Kasumi-1 (cell line): ENCODE measurements around the gene SOX13.

Source experiments
- DNase-seq, 2 experiments: peaks; one replicate each; lab custom pipeline; 2025; lab: John Stamatoyannopoulos, UW

Gene SOX13

GRCh38 chr1:204065174-204065985 is 7.5 kb upstream of the SOX13 start:
- no peak for DNase-seq

DNA sequence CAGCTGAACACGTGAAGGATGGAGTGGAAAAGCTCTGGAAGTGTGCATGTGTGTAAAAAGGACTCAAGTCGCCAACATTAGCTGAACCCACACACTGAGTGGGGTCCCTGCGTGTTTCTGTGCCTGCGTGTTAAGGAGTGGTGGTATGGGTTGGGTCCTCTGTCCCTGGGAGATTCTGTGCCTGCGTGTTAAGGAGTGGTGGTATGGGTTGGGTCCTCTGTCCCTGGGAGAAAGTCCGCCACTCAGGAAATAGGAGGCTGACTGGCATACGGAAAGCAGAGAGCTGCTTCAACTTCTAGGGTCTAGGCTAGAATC is 7.0 kb upstream of the SOX13 start:
- no peak for DNase-seq

- DNase-seq, result no peak
Measured at GRCh38 chr1:204067935-204068334, 5.0 kb upstream of the SOX13 start.

- DNase-seq, result no peak
Measured at GRCh38 chr1:204069887-204070286, 3.0 kb upstream of the SOX13 start.

DNA sequence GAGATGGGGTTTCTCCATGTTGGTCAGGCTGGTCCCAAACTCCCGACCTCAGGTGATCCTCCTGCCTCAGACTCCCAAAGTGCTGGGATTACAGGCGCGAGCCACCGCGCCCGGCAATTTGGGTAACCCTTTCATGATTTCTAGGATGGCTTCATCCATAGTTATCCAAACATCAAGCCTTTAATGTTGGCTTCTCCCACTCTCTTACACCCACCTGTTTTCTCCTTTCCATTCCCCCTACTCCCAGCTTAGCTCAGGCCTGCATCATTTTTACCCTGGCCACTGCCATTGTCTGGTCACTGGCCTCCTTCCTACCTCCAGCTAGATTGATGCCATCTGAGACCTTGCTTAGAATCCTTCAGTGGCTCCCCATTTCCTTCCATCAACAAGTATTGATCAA is 2.0 kb upstream of the SOX13 start:
- DNase-seq, result no peak

- no peak for DNase-seq
Measured at GRCh38 chr1:204073837-204074273, 940 bp downstream of the SOX13 start.

DNA sequence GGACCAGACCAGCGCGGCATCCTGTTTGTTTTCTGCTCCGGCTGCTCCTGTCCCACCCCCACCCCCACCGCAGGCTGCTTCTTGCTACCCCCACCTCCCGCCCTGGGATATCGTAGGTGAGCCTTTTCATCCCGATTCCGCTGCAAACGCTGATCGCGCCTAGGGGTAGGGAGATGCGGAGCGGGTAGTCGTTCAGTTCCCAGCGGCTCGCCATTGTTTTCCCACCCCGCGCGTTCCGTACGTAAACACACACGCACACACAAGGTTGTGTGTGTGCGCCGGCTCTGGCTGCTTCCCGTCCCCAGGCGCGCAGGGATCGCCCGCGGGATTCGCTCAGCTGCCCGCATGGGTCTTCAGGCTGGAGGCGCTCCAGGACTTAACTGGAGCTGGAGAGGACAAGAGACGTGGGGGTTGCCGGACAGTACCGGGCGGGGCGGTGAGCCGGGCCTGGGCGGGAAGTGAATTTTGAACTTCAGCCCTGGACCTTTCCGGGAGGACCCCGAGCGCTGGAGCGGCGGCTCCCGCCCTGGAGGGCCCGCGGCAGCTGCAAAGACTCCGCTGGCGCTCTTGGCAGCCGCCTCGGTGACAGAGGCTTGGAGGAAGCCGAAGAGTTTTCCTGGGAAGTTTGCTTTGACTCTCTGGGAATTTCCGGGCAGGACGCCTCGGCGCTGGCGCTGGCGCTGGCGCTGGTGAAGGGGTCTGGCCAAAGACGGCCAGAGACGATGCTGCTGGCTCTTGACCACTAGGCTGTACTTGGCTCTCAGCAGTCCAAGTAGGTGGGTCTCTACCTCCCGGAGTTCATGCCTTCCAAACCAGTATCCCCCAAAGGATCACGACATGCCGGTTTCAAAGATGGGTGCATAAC is 1.6 kb downstream of the SOX13 start:
- no peak for DNase-seq

GRCh38 chr1:204075139-204075521 is 2.2 kb downstream of the SOX13 start:
- no peak for DNase-seq

- DNase-seq, result no peak
Measured at GRCh38 chr1:204075890-204076846, 3.3 kb downstream of the SOX13 start.

- DNase-seq, result no peak
Measured at GRCh38 chr1:204076891-204077290, 4.0 kb downstream of the SOX13 start.

GRCh38 chr1:204077979-204078696 is 5.2 kb downstream of the SOX13 start:
- no peak for DNase-seq

DNA sequence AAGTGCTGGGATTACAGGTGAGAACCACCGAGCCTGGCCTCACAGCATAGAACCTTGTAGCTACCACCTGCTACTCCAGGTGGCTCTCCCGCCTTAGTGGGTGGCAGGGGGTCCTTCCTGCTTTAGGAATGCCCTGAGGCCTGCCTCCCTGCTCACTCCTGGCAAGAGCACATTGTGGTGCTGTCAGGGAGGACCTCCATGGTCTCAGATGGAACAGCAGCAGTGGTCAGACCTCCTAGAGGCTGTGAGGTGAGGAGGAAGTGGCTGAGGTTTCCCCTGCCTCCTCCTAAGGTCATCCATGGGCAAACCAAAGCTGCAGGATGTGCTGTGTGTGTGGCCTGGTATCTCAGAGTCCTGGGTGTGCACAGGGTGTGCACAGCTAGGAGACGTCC is 6.7 kb downstream of the SOX13 start:
- no peak for DNase-seq

DNA sequence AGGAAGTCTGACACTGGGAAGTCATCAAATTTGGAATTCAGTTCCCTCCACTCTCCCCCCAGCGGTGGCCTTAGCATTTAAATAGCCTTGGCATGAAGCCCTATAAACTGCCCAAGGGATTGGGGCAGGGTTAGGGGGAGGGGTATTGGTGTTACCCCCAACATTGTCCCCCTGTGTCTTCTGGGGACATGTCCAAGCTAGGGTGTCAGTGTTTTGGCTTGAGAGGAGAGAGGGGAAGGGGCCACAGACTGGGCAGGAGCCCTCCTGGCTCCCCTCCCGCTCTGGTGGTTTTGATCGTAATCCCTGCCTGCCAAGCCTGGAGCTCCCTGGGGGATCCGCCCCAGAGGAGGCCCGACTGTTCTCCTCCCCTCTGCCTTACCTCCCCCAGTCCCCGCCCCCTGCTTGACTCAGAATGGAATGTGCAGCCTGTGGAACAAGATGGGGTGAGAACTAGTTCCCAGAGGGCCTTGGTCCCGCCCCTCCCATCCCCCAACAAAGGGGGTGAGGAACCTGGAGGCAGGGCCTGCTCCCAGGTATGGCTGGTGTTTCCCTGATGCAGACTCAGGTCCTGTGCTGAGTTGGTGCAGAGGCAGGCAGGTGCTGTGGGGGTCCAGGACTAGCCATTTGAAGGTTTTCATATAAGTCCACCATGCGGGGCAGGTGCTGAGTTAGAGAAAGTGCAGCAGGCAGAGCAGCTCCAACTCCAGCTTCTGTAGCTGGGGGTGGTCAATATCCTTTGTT is 7.4 kb downstream of the SOX13 start:
- no peak for DNase-seq

DNA sequence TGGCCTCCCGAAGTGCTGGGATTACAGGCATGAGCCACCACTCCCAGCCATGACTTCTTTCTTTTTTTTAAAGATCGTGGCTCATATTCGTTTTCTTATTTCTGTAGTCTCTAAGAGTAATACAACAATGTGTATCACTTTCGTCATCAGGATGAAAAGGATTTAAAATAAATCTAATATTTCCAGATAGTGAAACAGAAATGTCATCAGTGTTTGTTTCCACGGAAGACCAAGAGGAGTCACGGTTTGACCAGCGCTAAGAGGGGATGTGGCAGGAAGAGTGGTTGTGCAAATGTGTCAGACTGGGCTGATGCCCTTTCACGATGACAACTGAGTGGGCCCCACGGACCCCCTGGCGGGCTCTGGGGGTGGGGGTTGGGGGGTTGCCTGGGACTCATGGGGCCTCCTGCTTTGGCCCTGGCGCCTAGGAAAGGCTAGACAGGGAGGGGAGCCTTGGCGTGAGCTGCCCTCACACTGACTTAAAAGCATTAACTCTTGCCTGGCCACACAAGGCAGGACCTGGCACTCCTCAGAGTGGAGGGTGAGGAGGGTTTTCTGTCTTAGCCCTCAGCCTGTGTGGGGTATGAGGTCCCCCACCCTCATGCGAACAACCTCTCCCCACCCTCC is 8.4 kb downstream of the SOX13 start:
- no peak for DNase-seq

- no peak for DNase-seq
Measured at GRCh38 chr1:204081791-204082513, 9.0 kb downstream of the SOX13 start.

- no peak for DNase-seq
Measured at GRCh38 chr1:204083491-204083890, 10.6 kb downstream of the SOX13 start.

- DNase-seq, result no peak
Measured at GRCh38 chr1:204084247-204084772, 11.4 kb downstream of the SOX13 start.

- no peak for DNase-seq
Measured at GRCh38 chr1:204085876-204086275, 13.0 kb downstream of the SOX13 start.

- no peak for DNase-seq
Measured at GRCh38 chr1:204087181-204087892, 14.4 kb downstream of the SOX13 start.
